ENCODE measurements around the gene SLC40A1. TPM values are rescaled to one million over a fixed set of nuclear protein-coding genes. Genes with fewer than 3 reads are reported as not detected.
A peak's percentile ranks its signal among the peaks of the same experiment; 100 is the strongest.

SLC40A1 gene
- total RNA-seq, 6 experiments from 2014 or later = 101 to 289 (median 134) TPM

- TF ChIP-seq CTCF (IDR thresholded peaks at IDR 0.05) (no peak), POLR2A (IDR thresholded peaks at IDR 0.05) (no peak)
- Histone ChIP-seq H3K27me3 (no peaks in the 10 kb centered on the region), H3K9me3 (no peaks in the 10 kb centered on the region), H3K27ac (no peak overlapping the region), H3K36me3 (no peaks in the 10 kb centered on the region), H3K4me1 (peaks cover 0 to 16% (median 6%) of the 10 kb centered on the region in 4 donors), H3K4me3 (no peak overlapping the region)
- DNase-seq (no peak), ATAC-seq (no peak)
- WGBS (ENCODE audit: insufficient coverage, low coverage, low lambda C conversion rate, missing lambda C conversion rate) = 91% methylated on average over 3 of the region's 3 CpGs
- intact Hi-C loops (cut with DNase I) = no loop called here
Measured at GRCh38 chr2:189528617-189529016, 52.0 kb downstream of the SLC40A1 start.

DNA sequence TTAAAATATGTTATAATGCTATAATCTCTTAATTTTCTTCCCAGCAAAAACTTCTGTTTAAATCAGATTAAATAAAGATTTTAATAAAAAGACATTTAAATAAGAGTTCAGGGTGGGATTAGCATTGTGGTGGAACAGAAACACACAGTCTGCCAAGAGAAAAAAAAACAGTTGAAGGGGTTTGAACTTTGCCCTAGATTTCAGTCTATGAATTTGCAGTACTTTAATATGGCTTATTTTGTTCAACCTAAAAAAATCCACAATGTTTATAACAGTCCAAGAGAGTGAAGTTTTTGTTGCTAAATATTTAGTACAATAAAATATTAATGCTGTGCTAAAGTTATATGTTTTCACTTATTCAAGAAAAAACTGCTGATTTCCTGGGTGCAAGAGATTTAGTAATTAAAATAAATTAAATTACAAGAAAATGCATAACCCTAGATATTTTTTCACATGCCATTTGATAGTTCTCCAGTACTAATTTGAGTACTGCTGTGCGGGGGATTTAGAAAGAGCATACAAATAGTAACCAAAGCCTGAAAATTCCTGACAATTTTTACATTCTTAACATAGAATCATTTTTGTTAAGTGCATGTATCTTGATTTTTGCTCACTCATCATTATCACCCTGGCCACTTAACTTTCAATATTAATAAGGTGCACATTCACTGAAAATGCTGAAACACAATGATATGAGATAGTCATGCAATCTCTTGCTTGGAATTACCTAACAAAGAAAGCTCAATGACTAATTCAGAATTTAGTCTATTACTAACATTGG, 52.6 kb downstream of the SLC40A1 start:
- peaks cover 0 to 15% (median 7%) of the 10 kb centered on the region in 4 donors for H3K4me1 ChIP-seq
- H3K27ac ChIP-seq = no peak overlapping the region
- no peak for DNase-seq
- H3K27me3 ChIP-seq = no peaks in the 10 kb centered on the region
- intact Hi-C loops (cut with DNase I) = no loop called here
- ATAC-seq = peak in 2 of 4 donors; percentile 9 to 58
- 90% methylated on average over 1 of the region's 1 CpG for WGBS (ENCODE audit: insufficient coverage, low coverage, low lambda C conversion rate, missing lambda C conversion rate)
- no peaks in the 10 kb centered on the region for H3K36me3 ChIP-seq
- H3K9me3 ChIP-seq = no peaks in the 10 kb centered on the region
- TF ChIP-seq CTCF (IDR thresholded peaks at IDR 0.05) = no peak
- TF ChIP-seq POLR2A (IDR thresholded peaks at IDR 0.05) = no peak
- H3K4me3 ChIP-seq = no peak overlapping the region

GRCh38 chr2:189527041-189527750, 53.4 kb downstream of the SLC40A1 start:
- intact Hi-C loops (cut with DNase I) = no loop called here
- H3K27me3 ChIP-seq = no peaks in the 10 kb centered on the region
- H3K4me3 ChIP-seq = no peak overlapping the region
- ATAC-seq (peak; percentile 5 to 57 (median 22)), DNase-seq (no peak)
- no peaks in the 10 kb centered on the region for H3K36me3 ChIP-seq
- no peak overlapping the region for H3K27ac ChIP-seq
- WGBS (ENCODE audit: insufficient coverage, low coverage, low lambda C conversion rate, missing lambda C conversion rate) = 48% methylated on average over 12 of the region's 13 CpGs
- H3K4me1 ChIP-seq = peaks cover 0 to 23% (median 10%) of the 10 kb centered on the region in 4 donors
- no peak for TF ChIP-seq POLR2A (IDR thresholded peaks at IDR 0.05)
- no peak for TF ChIP-seq CTCF (IDR thresholded peaks at IDR 0.05)
- H3K9me3 ChIP-seq = no peaks in the 10 kb centered on the region

DNA sequence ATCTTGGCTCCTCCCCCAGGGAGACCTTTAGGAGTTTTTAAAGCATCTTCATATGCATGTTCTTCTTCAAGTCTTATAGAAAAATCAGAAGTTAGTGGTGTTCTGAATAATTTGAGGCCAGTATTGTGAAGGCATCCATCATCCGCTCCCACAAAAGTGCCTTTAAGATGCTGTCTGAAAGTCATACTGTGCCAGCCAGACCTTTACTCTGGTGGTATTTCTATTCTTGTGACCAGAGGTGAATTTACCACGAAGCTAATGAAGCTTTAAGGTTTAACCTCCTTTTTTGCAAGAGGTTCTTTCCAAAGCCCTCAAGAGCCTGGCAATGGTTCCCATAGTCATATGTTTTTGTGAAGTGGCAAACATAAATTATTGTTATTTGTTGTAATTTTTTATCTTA, 54.3 kb downstream of the SLC40A1 start:
- Histone ChIP-seq H3K9me3 (no peaks in the 10 kb centered on the region), H3K27ac (no peak overlapping the region), H3K36me3 (no peaks in the 10 kb centered on the region), H3K4me1 (peaks cover 0 to 32% (median 14%) of the 10 kb centered on the region in 4 donors), H3K27me3 (no peaks in the 10 kb centered on the region), H3K4me3 (no peak overlapping the region)
- DNase-seq (no peak), ATAC-seq (no peak)
- 85% methylated on average over 2 of the region's 2 CpGs for WGBS (ENCODE audit: insufficient coverage, low coverage, low lambda C conversion rate, missing lambda C conversion rate)
- TF ChIP-seq POLR2A (IDR thresholded peaks at IDR 0.05) (no peak), CTCF (IDR thresholded peaks at IDR 0.05) (no peak)
- intact Hi-C loops (cut with DNase I) = no loop called here
